OCI-LY7 (cell line): ENCODE data around the gene IMMP2L. TPM values are rescaled to one million over a fixed set of nuclear protein-coding genes. Genes with fewer than 3 reads are reported as not detected.

Source experiments
- BruUV-seq: library from RNA; stranded (reverse); fragments of 400-500 nt; replicated peaks from 2 replicates; lab custom pipeline; 2021; lab: Mats Ljungman, UMichigan
- CTCF ChIA-PET: fragments of 300-600 bp; sonication (Branson Sonifier 250); formaldehyde crosslinking; loops from one replicate; lab custom pipeline; 2022; ENCODE audit warnings: antibody characterized with exemption; ENCODE audit not compliant: unreplicated experiment; lab: Charles Lee
- POLR2A ChIA-PET: fragments of 300-600 bp; sonication (Branson Sonifier 250); formaldehyde crosslinking; loops from one replicate; lab custom pipeline; 2022; ENCODE audit warnings: antibody characterized with exemption; lab: Charles Lee
- DNase-seq: peaks from one replicate; pipeline ENCODE4 v3.0.0-alpha.2; 2015; ENCODE audit warnings: low spot score
- H2AFZ ChIP-seq: fragments of 200-600 bp; sonication (generic), shearing (Covaris generic); 2 replicates; pipeline ENCODE4 v1.6.1; 2014; ENCODE audit warnings: mild to moderate bottlenecking, antibody characterized with exemption, low read length, moderate library complexity
- H3K27ac ChIP-seq: fragments of 200-600 bp; sonication (generic); 2 replicates; pipeline ENCODE4 v1.5.1; 2014; ENCODE audit warnings: mixed run types, low read depth, mild to moderate bottlenecking, moderate library complexity, low read length, inconsistent platforms; ENCODE audit not compliant: poor library complexity, severe bottlenecking
- H3K36me3 ChIP-seq: fragments of 200-600 bp; sonication (generic); 2 replicates; pipeline ENCODE4 v1.6.1; 2014; ENCODE audit warnings: mild to moderate bottlenecking, antibody characterized with exemption, low read length, moderate library complexity, mixed read lengths; ENCODE audit not compliant: insufficient read depth
- H3K4me1 ChIP-seq: fragments of 200-600 bp; sonication (generic); 2 replicates; pipeline ENCODE4 v1.5.1; 2014; ENCODE audit warnings: mild to moderate bottlenecking, low read length; ENCODE audit not compliant: insufficient read depth, poor library complexity, severe bottlenecking
- H3K4me2 ChIP-seq: fragments of 200-600 bp; sonication (generic); 2 replicates; pipeline ENCODE4 v1.6.1; 2014; ENCODE audit warnings: mild to moderate bottlenecking, low read length
- H3K4me3 ChIP-seq: fragments of 200-600 bp; sonication (generic); 2 replicates; pipeline ENCODE4 v1.5.1; 2014; ENCODE audit warnings: mild to moderate bottlenecking, low read depth, low read length; ENCODE audit not compliant: poor library complexity, severe bottlenecking
- H3K79me2 ChIP-seq: fragments of 200-600 bp; sonication (generic); 2 replicates; pipeline ENCODE4 v1.6.1; 2016; ENCODE audit warnings: low read depth, mild to moderate bottlenecking, low read length, moderate library complexity, mixed read lengths; ENCODE audit not compliant: insufficient read depth
- H3K9me2 ChIP-seq: fragments of 200-600 bp; sonication (generic); 2 replicates; pipeline ENCODE4 v1.6.1; 2016; ENCODE audit warnings: mild to moderate bottlenecking, low read length, mixed read lengths; ENCODE audit not compliant: insufficient read depth
- H3K9me3 ChIP-seq: fragments of 200-600 bp; sonication (generic); 2 replicates; pipeline ENCODE4 v1.6.1; 2014; ENCODE audit warnings: mild to moderate bottlenecking, mixed run types, low read length, mixed read lengths
- H4K20me1 ChIP-seq: fragments of 200-600 bp; sonication (generic); 2 replicates; pipeline ENCODE4 v1.6.1; 2014; ENCODE audit warnings: mild to moderate bottlenecking, antibody characterized with exemption, low read length, moderate library complexity, mixed read lengths; ENCODE audit not compliant: insufficient read depth
- EZH2phosphoT487 ChIP-seq: fragments of 200-600 bp; sonication (generic); IDR thresholded peaks from 2 replicates; pipeline ENCODE4 v1.6.1; 2018; ENCODE audit warnings: low read depth, borderline replicate concordance, mild to moderate bottlenecking, mixed run types, antibody characterized with exemption, low read length, moderate library complexity, mixed read lengths
- intact Hi-C: fragments of 100-400 bp; cut with micrococcal nuclease; formaldehyde crosslinking; loops from one replicate; pipeline ENCODE4 v1.10.0; 2022; ENCODE audit not compliant: unreplicated experiment
- total RNA-seq, 2 experiments: library from RNA; depleted of rRNA in 1 of 2; stranded (reverse); fragments of >200 nt in 1 of 2; shearing (Covaris generic) in 1 of 2; gene quantifications; 2 replicates each; pipeline ENCODE4 v1.2.3, GENCODE V29; 2014 to 2022
- TF ChIP-seq, protein P1 (sequence below): fragments of 200-600 bp; sonication (generic); conservative IDR thresholded peaks from 2 replicates; pipeline ENCODE4 v1.5.1; 2014; ENCODE audit warnings: mild to moderate bottlenecking, antibody characterized with exemption, low read length, moderate library complexity, mixed read lengths

Gene IMMP2L
- total RNA-seq, 2 experiments from 2014 or later: 8.0 to 25.4 TPM

DNA sequence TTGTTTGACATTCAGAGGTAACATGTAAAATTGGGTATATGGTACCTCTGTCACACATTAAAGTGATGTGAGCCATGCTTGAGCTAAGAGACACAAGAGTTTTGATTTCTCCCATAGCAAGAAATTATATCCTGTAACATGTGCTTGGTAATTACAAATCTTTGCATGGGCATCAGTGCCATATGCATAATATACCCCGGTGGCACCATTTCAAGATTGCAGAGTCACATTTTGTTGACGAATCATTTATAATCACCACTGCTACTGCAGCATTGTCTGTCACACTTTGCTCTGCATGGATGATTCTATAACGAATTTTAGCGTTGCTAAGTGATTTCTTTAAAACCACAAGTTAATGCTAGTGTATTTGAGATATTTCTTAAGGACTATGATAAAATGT lies 915.0 kb downstream of the IMMP2L start:
- no peaks in the 10 kb centered on the region for H3K9me2 ChIP-seq
- H3K4me3 ChIP-seq: no peak overlapping the region
- no peaks in the 10 kb centered on the region for H3K79me2 ChIP-seq
- TF ChIP-seq, protein P1, sequence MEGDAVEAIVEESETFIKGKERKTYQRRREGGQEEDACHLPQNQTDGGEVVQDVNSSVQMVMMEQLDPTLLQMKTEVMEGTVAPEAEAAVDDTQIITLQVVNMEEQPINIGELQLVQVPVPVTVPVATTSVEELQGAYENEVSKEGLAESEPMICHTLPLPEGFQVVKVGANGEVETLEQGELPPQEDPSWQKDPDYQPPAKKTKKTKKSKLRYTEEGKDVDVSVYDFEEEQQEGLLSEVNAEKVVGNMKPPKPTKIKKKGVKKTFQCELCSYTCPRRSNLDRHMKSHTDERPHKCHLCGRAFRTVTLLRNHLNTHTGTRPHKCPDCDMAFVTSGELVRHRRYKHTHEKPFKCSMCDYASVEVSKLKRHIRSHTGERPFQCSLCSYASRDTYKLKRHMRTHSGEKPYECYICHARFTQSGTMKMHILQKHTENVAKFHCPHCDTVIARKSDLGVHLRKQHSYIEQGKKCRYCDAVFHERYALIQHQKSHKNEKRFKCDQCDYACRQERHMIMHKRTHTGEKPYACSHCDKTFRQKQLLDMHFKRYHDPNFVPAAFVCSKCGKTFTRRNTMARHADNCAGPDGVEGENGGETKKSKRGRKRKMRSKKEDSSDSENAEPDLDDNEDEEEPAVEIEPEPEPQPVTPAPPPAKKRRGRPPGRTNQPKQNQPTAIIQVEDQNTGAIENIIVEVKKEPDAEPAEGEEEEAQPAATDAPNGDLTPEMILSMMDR: no peak
- TF ChIP-seq EZH2phosphoT487: no peak
- no TSS peak for BruUV-seq
- no peak overlapping the region for H3K4me2 ChIP-seq
- no peaks in the 10 kb centered on the region for H3K4me1 ChIP-seq
- no peaks in the 10 kb centered on the region for H4K20me1 ChIP-seq
- CTCF ChIA-PET: no interaction called here
- H3K36me3 ChIP-seq: no peaks in the 10 kb centered on the region
- no peak for DNase-seq
- POLR2A ChIA-PET: interaction anchor here (0.5 to 0.6 kb wide), 2 partner anchors 342 to 654 kb away, joined by 3 to 4 read pairs; no protein-coding TSS in a partner anchor
- intact Hi-C loops: no loop called here
- H3K9me3 ChIP-seq: no peaks in the 10 kb centered on the region
- no peak overlapping the region for H2AFZ ChIP-seq
- H3K27ac ChIP-seq: no peak overlapping the region

DNA sequence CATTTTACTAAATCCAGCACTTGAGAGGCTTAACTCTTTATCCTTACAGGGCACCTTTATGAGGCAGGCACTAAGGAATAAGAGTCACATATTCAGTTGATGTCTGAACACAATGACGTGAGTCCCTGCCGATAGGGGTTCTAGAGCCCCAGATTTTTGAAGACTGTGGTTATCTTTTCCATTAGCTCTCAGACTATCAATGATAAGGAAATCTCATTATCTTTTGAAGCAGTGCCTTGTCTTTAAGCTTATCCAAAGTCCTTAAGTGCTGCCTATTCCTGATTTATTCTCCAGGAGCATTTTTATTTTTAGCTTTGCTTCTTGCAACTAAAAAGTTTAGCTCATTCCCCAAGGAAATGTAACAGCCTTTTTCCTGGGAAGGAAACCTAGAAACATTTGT lies 915.5 kb downstream of the IMMP2L start:
- no peaks in the 10 kb centered on the region for H3K79me2 ChIP-seq
- H3K9me3 ChIP-seq: no peaks in the 10 kb centered on the region
- no peaks in the 10 kb centered on the region for H3K9me2 ChIP-seq
- no peak overlapping the region for H3K4me2 ChIP-seq
- H3K27ac ChIP-seq: no peak overlapping the region
- H3K4me1 ChIP-seq: no peaks in the 10 kb centered on the region
- ChIA-PET CTCF (no interaction called here), POLR2A (interaction anchor here (0.5 kb wide), 1 partner anchor 881 kb away, joined by 9 read pairs; no protein-coding TSS in a partner anchor)
- no peak for DNase-seq
- BruUV-seq: no TSS peak
- intact Hi-C loops: no loop called here
- no peak overlapping the region for H3K4me3 ChIP-seq
- H3K36me3 ChIP-seq: no peaks in the 10 kb centered on the region
- TF ChIP-seq, protein P1: no peak
- no peak for TF ChIP-seq EZH2phosphoT487
- no peaks in the 10 kb centered on the region for H4K20me1 ChIP-seq
- no peak overlapping the region for H2AFZ ChIP-seq

DNA sequence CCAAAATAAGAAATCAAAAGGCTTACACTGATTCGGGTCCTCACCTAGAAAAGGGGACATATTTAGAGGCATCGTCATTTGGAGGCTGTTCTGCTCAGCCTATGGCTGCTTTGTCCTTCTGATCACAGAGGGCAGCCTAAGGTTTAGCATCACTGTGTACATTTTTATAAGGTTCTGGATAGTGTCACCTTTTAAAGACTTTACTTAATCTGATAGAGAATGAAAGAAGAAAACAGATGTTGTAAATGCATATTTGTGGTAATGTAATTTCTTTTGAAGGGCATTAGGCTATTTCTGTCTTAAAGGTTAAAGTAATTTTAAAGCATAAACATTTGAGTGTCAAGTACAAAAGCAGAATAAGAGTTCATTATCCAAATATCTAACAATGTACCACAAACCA lies 916.7 kb downstream of the IMMP2L start:
- POLR2A ChIA-PET: no interaction called here
- Histone ChIP-seq H3K4me2 (no peak overlapping the region), H3K9me3 (no peaks in the 10 kb centered on the region), H3K36me3 (no peaks in the 10 kb centered on the region), H4K20me1 (no peaks in the 10 kb centered on the region), H3K4me1 (no peaks in the 10 kb centered on the region), H3K4me3 (no peak overlapping the region), H3K27ac (no peak overlapping the region), H3K9me2 (no peaks in the 10 kb centered on the region), H2AFZ (no peak overlapping the region), H3K79me2 (no peaks in the 10 kb centered on the region)
- TF ChIP-seq, protein P1: no peak
- TF ChIP-seq EZH2phosphoT487: no peak
- no peak for DNase-seq
- CTCF ChIA-PET: no interaction called here
- no TSS peak for BruUV-seq
- intact Hi-C loops: no loop called here
